NCI-H524 treated with DMSO at 0.1 percent for 48 hours (cell line): ENCODE results near the gene PAX8.
A peak's percentile ranks its signal among the peaks of the same experiment; 100 is the strongest.

Experiments used
- DNase-seq: peaks from one replicate; lab custom pipeline; 2025; lab: John Stamatoyannopoulos, UW

PAX8 gene

GRCh38 chr2:113182471-113183260 lies 96.1 kb downstream of the PAX8 start:
- no peak for DNase-seq

DNA sequence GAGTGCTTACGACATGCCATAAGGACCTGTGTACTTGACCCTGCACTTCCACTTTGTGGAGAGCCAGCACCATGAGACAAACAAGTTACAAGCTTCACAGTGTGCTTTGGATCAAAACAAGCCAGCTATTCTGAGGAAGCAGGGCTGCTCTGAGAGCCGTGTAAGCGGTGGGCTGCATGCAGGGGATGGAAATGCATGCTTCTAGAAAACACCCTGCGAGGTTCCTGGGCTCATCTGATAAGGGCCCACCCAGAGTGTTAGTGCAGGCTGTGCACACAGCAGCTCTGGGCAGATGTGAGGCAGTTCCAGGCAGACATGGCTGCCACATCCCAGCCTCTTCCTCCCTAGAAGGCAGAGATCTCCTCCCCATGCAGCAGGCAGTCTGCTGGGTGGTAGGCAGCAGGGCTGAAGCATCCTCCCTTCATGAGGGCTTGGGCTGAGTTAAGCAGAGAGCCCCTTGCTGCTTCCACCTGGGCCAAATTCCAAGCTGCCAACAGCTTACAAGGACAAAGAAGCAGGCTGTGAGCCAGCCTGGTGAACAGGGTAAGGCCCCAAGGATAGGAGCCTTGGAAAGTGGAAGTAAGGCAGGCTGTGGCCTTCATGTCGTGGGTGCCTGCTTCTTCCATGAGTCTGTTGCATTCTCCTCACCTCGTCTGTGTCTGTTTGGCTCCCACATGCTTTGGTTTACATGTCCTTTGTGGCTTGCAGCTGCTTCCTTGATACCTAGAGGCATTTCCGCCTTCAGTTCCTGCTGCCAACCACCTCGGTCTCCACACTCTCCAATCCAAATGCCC lies 97.3 kb downstream of the PAX8 start:
- peak; percentile 28 for DNase-seq

GRCh38 chr2:113180131-113180946 lies 98.4 kb downstream of the PAX8 start:
- DNase-seq, result no peak

GRCh38 chr2:113179446-113180045 lies 99.2 kb downstream of the PAX8 start:
- no peak for DNase-seq

- no peak for DNase-seq
Observed at GRCh38 chr2:113178891-113179290, 99.8 kb downstream of the PAX8 start.

GRCh38 chr2:113178069-113178746 lies 100.5 kb downstream of the PAX8 start:
- no peak for DNase-seq

DNA sequence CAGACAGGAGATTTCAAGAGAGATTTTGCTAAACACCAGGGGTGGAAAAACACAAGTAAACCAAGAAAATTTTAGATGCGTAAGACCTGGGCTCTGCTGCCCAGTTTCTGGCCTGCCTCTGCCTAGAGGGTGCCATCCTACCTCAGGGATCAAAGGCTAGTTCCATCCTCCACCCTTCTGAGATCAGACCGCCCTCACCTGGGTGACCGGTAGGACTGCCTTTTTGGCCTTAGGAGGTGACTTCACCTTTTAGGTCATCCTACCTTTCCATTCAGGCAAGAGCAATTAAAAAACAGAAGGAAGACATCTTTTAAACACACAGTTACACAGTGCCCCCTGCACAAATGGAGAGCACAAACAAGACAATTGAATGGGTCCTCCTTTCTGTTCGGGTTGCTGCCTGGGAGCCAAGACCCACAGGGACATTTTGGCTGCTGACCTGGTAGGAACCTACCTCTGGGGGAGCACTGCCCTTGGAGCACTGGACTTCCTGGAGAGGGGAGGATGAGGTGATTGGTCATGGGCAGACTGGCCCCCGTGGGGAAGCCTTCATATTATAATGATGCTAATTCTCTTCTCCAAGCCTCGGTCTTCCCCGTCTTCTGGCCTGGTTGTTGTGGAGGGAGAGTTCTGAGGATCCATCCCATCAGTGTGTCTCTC lies 101.9 kb downstream of the PAX8 start:
- DNase-seq, result no peak

DNA sequence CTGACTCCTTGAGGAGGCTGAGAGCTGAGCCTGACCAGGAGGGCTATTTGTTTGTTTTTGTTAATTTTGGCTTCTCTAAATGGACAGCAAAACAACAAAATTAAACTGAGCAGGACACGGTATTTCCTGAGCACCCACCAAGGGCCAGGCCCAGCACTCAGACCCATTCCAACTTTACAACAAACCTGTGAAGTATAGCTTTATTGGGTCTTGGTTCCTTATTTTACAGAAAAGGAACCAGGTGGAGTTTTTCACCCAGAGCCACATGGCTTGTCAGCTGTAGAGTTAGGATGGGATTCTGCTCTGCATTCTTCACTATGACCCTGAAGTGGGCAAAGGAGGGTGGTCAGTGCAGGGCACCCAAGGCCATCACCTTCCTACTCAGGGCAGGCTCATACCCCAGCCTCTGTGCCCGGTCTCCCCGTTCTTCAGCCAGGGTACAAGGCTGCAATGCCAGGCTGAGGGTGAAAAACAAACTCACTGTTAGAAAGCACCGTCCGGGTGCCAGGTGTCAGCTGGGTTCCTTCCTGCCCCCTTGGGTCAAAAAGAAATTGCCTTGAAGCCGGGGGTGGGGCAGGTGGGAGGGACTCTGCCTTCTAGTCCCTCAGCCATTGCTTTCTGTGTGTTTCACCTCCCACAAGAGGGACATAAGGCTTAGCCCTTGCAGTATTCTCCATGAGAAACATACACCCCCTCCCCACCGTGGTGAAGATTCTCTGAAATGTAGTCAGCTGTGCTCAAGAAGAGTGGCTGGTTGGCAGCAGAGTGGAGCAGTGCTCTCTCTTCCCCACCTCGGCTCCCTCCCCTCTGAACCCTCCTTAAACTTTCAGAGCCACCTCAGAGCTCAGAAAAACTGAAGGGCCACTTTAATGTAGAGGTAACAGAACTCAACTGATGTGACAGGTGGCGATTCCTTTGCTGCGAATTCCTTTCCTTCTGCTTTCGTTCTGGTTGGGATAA lies 102.7 kb downstream of the PAX8 start:
- DNase-seq, result no peak

- DNase-seq, result no peak
Observed at GRCh38 chr2:113175042-113175628, 103.6 kb downstream of the PAX8 start.

- no peak for DNase-seq
Observed at GRCh38 chr2:113174376-113174750, 104.4 kb downstream of the PAX8 start.

DNA sequence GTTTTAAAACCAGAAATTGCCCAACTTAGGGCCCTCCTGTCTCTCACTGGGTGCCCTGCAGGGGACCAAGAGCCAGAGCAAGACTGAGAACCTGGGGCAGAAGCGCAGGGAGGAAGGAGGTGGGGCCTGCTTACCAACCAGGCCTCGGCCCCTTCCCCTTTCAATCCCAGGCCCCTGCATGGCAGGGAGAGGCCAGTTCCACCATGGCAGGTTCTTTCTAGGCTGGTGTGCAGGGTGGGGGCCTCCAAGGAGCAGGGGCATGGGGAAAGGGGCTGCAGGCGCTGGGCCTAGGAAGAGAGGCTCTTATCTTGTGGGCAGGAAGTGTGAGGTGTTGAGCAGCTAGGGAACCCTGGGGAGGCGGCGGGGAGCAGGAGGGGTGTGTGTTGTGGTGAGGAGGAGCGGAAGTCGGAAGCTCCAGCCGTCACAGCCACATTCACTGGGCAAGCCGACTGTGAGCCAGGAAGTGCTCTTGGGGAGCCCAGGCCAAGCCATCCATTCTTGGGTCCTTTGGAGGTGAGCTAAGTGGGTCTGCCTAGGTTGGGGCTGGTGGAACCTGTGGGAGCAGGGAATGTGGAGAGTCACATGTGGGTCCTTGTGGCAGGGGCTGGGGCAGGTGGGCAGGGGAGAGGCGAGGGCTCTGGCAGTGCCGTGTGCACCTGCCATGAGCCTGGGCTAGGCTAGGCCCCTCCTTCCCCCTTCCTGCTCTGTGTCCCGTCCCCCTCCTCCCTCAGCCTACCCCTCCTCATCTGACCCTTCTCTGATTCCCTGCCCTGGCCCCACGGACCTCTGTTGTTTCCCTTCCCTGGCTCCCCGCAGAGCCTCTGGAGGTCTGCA lies 105.0 kb downstream of the PAX8 start, which contains the start of gene PSD4:
Gene PSD4, plus strand, starts transcription at position 430 of the 834 bp plus-strand sequence. CDS start 8,486 bp downstream, outside the sequence.
- DNase-seq, result no peak

GRCh38 chr2:113172721-113173541 lies 105.8 kb downstream of the PAX8 start:
- DNase-seq, result no peak

DNA sequence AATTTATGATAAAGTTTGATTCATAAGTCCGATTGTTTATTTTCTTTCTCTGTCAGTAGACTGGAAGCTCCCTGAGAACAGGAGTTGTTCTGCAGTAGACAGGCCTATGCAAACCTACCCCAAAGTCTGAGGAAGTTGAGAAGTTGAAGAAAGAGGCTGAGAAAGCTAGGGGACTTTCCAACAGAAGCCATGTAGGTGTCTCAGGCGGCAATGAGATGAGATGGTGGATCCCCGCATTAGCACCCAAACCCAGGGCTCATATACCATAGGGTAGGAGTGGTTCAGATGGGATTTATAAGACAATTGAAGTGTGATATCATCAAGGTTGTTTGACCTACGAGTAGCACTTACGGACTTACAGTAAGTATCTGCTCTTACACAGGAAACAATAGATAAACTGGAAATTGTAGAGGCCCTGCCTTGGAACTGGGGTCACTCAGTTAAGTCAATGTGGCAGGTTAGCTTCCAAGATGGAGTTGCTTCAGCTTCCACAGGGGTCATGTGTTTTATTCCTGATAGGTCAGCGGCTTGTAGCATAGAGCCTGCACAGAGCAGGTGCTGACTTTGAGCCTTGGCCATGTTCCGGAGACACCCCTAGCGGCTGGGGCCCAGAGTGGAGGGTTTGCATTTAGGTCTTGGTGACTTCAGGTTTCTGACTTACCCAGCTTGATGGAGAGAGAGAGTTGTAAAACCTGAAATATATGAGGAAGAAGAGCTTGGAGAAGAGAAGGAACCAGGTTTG lies 107.2 kb downstream of the PAX8 start:
- DNase-seq, result no peak

DNA sequence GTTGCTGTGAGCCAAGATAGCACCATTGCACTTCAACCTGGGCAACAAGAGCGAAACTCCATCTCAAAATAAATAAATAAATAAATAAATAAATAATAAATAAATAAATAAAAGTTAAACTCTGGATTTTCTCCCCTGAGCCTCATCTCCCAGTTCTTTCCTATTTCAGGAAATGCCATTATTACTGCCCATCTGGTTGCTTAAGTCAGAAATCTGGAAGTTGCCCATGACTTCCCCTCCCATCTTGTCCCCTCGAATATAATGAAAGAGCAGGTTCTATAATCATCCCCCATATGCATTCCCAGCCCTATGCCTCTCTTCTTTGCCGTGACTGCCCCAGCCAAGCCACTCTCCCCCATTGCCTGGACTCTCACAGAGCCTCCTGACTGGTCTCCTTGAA lies 109.1 kb downstream of the PAX8 start:
- no peak for DNase-seq

DNA sequence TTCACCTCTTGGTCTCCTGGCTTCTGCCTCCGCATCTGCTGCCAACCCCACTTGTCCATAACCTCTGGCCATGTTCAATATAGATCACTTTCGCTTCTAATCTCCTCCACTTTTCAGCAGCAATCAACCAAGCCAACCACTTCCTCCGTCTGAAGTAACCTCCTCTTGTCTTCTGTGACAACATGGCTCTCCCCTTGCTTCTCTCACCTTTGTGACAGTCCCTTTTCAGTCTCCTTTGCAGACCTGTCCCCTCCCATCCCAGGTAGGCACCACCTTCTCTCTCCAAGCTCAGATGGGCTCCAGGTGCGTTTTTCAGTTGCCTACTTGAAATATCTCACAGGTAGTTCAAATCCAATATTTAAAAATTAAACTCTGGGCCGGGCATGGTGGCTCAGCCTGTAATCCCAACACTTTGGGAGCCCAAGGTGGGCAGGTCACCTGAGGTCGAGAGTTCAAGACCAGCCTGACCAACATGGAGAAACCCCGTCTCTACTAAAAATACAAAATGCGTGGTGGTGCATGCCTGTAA lies 109.7 kb downstream of the PAX8 start:
- DNase-seq, result no peak

DNA sequence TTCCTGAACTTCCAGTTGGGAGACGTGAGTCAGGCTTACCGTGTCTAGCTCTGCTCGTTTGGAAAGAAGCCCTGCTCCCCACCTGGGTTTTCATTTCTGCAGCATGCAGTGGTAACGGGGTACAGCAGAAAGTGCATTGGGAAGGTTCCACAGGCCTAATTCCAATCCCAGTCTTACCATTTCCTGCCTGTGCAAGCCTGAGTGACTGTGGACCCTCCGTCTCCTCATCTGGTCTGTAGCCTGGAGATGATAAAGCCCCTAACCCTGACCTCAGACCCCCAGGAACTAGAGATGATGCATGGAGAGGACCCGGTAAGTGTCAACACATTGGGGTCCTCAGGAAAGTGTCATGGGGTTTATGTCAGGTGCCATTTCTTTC lies 110.8 kb downstream of the PAX8 start:
- DNase-seq, result no peak
